Stimulated activated CD8-positive, alpha-beta memory T cell treated with anti-CD3 and anti-CD28 coated beads, Interleukin-7, amount 100 ng/mL, for 48 hours (primary cell): Measurements from ENCODE around the gene REPS2.

ENCODE experiments used
- DNase-seq, 2 donors: peaks; one replicate each; pipeline ENCODE4 v3.0.0-alpha.2; 2020; ENCODE audit warnings: low read depth in 1 of 2; ENCODE audit errors: extremely low read depth in 1 of 2

REPS2 gene

DNA sequence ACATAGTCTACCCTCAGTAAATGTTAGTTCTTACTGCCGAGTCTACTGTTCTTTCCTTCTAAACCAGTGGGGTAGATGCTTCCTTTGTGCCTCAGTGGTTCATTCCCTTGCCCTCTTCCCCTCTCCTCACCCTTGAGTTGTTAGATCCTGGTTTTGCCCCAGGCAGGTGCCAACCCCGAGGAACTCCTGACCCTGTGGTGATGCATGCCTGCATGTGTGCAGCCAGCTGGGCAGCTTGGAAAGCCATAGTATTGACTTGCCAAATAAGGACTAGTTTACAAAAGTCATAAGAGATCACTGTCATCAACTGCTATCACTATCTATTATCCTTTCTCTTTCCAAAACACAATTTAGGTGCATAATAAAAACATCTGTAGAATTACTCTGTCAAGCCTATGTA lies 50.9 kb downstream of the REPS2 start:
- no peak for DNase-seq

DNA sequence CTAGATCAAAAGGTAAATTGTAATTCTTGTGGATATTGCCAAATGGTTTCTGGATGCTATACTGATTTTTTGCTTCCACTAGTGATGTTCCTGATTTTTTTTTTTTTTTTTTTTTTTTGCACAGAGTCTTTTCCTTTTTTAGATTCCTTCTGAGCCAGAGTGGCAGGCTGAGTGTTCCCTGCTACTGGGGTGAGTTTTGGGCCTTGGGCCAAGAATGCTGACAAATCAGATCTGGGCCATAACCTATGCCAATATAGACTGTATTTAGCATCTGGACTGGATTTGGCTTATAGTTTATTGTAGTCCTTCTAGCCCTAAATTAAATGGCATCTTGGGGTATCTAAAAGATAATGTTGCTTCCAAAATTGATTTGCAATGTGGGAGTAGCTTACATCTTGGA lies 52.8 kb downstream of the REPS2 start:
- no peak for DNase-seq

DNA sequence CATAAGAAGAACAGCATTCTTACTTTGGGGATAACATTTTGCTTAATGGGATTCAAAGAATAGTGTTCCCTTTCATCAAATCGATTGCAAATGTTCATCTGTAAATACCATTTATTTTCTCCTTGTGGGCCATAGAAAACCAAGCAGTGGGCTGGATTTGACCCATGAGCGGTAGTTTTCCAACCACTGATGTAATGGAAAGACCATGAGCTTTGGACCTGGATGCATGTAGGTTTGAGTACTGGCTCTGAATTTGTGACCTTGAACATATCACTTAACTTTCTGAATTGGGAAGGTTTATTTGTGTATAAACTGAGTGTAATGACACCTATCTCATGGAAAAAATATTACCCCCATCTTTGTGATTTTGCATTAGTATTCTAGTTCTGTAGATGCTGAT lies 54.3 kb downstream of the REPS2 start:
- DNase-seq: no peak

DNA sequence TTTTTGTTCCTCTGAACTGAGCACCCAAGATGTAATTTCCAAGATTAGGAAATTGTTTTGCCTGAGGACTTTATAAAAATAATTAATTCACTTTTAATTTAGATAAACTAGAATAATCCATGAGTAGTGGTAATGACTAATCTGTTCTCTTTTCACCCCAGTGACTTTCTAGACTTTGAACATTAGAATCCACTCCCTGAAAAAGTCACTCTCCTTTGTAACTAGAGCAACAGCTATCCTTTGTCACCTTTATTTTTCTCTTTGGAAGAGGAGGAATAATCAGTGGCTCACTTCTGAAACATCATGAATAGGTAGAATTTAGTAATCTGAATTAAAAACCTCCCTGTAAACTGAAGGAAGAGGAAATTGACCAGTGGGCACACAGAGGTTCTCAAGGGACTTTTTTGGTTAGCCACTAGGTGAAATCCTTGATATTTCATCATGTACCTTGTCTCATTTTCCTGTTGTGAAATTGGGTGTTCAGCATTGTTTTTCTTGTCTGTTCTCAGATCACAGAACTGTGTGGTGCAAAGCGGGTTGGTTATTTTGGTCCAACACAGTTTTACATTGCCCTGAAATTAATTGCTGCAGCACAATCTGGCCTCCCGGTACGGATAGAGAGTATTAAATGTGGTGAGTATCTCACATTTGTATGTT lies 59.4 kb downstream of the REPS2 start:
- DNase-seq: no peak

DNA sequence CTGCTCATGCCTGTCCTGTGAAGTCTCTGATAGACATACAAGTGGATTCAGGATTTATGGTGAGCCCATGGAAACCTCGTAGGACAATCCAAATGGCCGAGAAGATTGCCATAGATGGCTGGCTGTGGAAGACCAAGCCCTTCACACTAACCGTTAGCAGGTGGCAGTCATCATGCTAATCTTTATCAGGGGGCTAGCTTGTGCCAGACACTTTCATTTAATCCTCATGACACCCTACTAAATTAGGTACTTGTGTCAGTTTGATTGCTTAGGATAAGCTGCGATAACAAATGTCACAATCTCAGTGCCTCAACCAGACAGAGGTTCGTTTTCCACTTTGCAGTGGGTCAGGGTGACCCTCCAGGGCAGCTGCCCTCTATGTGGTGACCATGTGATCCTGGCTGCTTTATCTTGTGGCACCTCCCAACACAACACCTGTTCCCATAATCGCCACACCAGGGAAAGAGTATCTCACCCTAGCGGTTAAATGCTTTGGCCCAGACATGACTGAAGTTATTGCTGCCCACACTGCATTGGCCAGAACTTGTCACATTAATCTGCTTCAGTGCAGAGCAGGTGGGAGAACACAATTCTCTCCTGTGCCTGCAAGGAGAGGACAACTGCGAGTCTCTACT lies 60.8 kb downstream of the REPS2 start:
- no peak for DNase-seq

DNA sequence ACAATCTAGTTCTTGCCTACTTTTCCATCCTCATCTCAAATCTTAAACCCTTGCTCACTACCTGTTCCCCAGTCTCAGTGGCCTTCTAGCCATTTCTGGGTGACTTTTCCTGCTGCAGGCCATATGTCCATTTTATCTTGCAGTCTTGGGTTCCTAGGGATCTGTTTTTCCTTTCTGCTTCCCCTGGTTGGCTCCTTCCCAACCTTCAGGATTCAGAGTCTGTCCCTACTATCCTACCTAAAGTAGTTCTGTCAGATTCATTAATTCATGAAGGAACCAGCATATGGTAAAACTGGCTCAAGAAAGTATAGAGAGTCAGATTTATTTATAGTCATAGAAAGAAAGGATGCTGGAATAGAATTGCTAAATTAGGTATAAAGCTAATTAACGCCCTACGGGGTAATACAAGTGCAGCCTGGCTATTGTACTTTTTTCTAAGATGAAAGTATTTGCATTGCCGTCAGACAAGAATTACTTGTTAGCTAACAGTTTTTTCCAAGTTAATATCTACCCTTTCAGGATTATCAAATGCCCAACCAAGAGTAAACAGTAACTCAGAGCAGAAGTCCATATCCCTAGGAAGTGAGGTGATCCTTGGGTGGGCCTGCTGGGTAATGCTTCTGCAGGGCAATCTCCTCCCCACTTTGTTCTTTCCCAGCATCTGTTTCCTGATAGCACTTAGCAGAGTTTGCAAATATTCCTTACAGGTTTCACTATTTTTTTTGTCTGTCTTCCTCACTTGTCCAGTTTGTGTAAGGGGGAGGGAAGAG lies 63.6 kb downstream of the REPS2 start:
- DNase-seq: no peak

DNA sequence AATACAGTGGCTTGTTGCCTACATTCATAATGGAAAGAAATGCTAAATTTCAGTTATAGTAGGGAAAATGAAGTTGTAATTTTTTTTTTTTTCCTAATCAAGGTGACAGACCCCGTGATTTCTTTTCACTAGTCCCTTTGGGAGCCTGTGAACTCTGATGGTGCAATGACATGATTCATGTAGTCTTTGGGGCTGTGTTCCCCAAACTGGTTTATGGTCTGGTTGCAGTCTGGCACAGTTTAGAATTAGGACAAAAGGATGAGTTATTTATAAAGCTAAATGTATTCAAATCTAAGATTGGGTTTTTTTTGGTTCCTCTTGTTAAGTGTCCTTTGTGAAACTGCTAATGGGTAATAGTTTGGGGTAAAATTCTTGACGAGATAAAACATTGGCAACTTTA lies 66.0 kb downstream of the REPS2 start:
- no peak for DNase-seq

DNA sequence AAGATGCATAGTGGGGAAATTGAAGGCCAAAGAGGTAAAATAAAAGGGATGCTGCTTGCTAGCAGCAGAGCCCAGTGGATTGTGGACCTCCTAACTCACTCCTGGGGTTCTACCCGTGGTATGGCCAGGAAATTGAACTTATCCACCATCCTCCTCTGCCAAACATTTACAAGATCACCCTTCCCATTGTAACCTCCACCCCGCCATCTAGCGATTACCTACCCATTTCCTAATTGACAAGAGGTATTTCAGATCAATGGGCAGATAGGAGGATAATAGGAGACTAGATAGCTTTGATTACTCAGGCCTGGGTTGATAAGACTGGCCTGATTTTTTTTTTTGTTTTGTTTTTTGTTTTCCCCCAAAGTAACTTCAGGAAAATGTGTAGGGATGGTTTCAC lies 67.8 kb downstream of the REPS2 start:
- no peak for DNase-seq

DNA sequence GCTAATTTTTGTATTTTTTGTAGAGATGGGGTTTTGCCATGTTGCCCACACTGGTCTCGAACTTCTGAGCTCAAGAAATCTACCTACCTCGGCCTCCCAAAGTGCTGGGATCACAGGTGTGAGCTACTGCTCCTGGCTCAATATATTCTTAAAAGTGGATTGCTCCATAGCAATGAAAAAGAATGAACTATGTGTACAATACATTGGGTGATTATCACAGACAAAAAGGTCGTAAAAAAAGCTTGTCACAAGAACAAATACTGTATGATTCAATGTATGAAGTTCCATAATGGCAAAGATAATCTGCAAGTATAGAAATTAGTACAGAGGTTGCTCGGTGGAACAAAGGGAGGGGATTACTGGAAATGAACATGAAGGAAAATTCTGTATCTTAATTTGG lies 70.7 kb downstream of the REPS2 start:
- DNase-seq: no peak

DNA sequence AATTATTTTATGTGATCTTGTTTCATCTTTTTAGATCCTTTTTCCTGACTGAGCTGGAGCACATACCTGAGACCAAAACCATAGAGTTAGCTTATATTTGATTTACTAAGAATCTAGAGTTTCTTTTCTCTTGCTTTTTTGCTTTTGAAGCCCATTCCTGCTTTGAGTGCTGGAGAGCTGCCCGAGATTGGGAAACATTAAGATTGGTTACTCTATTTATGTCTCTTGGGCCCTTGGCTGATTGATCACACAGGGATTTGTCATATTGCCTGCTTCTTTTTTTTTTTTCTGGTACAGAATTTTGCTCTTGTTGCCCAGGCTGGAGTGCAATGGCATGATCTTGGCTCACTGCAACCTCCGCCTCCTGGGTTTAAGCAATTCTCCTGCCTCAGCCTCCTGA lies 73.9 kb downstream of the REPS2 start:
- DNase-seq: no peak

DNA sequence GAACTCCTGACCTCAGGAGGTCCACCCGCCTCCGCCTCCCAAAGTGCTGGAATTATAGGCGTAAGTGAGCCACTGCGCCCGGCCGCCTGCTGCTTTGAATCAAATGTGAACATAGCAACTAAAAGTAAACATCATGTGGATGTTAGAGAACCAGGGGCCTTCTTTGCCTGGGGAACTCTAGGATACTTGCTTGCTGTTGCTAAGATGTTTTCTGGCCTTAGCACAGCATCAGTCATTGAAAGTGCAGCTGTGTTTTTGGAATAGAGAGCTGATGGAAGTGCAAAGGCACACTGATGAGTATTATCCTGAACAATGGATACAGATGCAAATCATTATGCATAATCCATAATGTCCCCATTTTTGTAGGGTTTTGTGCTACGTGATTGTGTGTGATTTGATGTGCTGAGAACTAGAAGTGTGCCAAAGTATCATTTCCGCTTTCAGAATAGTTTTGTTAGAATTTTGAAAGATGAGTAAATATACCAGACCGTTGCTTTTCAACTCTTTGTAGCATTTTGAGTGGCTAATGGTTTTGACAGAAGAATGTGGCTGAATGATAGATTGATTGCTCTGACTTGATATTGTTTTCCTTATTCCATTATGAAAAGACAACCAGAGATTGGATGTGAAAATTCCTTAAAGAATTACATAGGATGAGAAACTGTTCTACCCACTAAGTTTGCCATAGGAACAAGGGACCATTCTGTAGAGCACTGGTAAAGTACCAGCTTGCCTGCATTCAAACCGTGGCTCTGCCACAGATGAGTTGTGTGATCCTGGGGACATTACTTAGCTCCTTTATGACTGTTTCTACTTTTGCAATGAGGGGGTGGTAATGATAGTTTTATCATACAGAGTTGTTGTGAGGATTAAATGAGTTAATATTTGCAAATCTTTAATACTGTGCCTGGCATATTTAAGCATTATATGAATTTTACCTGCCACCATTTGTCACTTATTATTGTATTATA lies 74.7 kb downstream of the REPS2 start:
- DNase-seq: no peak

DNA sequence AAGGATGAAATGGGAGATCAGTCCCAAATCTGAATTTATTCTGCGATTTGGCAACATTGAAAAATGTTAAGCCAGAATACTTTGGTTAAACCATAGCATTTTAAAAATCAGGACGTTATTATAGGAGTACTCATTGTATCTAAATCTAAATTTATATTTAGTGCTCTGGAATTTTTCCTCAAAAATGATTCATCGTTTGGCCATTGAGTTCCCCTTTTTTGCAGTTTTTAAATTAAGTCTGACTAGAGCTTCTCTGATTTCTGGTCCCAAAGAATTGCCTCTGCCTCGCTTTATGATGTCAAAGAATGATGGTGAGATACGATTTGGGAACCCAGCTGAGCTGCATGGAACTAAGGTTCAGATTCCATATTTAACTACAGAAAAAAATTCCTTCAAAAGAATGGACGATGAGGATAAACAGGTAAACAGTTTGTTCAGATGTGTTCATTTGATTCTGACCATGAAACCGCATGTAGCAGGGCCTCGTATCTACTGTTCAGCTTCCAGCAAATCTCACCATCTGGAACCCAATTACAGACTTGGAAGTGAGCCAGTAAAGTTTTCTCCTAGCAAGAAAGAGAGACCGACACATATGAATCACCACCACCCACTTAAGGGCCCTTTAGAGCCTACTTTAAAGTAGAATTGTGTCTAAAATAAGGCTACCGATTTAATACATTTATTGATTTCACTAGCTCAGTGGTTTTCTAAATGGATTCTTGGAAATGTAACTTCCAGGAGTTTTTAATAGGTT lies 75.6 kb downstream of the REPS2 start:
- DNase-seq: no peak

DNA sequence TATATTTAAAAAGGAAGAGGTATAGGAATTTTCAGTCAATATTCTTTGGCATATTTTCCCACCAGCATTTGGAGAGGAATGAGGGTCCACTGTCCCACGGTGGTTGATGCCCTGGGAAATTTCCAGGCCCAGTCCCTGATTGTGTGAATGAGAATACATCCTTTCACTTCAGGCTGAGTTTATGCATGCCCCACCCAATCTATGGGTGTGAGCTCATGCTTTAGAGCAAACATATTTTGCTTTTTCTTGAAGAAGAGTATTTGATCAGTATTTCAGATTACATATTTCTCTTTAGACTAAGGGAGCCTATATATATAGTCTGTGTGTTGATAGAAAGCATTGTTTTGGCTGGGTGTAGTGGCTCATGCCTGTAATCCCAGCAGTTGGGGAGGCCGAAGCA lies 77.2 kb downstream of the REPS2 start:
- DNase-seq: no peak

DNA sequence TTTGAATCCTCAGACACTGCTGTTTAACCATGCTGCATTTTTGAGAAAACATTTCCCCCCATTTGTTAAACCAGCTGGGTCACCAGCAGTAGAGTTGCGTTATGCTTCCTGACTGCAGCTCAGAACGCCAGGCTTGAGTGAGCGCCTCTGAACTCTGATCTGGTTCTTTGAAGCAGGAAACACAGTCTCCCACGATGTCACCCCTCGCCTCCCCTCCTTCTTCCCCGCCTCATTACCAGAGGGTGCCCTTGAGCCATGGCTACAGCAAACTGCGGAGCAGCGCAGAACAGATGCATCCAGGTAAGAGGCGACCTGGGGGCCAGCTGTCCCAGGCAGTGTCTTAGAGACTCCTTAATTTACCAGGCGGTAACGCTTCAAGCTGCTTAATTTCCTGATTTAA lies 78.4 kb downstream of the REPS2 start:
- DNase-seq: no peak

DNA sequence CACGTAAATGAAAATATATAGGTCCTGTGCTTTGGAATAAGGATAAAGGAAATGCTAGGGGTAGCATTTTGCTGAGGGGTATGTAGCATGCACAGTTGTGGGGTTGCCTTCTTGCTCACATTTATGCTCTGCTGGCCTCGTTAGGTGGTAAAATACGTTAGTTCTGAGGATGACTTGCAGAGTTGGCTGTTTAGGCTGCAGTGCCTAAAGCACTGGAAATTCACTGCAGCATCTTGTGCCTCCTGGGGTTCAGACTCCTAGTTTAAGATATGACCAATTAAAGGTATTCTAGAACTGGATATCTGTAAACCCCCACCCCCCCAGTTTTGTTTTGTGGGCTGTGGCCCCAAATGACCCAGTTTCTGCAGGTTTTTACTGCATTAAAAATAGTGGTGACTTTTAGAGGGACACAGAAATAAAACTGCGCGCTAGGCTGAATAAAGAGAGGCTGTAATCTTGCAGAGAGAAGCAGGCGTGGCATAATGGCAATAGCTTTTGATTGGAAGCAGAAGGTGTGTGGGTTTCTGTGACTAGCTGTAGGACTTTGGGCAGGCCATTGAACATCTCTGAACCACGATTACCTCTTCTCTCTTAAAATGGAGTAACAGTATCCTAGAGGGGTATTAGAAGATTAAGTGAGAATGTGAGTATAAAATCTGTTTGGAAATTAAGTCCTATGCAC lies 79.3 kb downstream of the REPS2 start:
- DNase-seq: no peak

DNA sequence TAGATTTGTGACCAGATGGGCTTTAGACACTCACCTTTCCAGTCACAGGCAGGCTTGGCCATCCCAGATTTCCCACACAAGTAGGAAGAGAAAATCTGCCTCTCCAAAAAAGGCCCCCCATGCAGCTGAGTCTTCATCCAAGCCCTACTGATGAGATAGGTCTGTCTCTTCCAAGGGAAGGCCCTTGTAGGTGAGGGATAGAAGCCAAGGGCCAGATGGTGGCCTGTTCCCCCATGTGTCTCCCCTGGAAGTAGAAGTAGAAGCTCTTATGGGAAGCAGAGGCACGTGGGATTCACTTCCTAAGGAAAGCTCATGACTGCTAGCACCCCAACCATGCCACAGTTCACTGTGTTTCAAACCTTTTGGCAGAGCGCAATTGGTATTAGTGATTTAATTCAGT lies 81.5 kb downstream of the REPS2 start:
- no peak for DNase-seq

DNA sequence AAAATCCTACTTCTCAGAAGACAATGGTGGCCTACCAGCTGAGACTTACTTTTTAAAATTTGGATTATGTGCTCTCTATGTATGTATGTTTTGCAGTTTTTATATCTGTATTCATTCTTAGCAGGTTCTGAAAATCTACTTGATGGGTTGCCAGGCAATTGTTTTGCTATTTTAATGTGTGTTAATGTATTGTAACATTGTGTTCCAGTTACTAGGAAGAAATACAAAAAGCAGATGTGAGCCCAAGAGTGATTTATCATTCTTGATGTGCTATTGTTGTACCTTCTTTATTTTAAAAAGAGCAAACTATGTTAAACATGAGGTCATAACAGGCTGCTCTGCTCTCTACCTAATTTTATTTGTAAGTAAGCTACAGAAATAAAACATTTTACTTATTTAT lies 81.9 kb downstream of the REPS2 start:
- no peak for DNase-seq

DNA sequence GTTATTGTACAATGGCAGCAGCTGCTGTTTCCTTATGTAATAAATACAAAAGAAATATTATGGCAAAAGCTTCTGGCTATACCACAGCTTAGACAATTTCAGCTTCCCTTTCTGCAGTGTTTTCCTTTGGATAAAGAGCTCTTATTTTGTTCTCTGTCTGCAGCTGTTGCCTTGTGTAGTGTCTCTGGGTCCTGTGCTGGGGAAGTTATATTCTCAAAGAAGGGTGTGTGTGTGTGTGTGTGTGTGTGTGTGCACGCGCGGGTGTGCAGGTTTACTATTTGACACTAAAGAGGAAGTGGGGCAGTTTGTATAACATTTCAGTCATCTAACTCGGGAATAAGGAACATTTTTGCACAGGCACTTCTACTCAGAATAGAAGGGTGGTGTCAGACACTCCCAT lies 83.6 kb downstream of the REPS2 start:
- no peak for DNase-seq

DNA sequence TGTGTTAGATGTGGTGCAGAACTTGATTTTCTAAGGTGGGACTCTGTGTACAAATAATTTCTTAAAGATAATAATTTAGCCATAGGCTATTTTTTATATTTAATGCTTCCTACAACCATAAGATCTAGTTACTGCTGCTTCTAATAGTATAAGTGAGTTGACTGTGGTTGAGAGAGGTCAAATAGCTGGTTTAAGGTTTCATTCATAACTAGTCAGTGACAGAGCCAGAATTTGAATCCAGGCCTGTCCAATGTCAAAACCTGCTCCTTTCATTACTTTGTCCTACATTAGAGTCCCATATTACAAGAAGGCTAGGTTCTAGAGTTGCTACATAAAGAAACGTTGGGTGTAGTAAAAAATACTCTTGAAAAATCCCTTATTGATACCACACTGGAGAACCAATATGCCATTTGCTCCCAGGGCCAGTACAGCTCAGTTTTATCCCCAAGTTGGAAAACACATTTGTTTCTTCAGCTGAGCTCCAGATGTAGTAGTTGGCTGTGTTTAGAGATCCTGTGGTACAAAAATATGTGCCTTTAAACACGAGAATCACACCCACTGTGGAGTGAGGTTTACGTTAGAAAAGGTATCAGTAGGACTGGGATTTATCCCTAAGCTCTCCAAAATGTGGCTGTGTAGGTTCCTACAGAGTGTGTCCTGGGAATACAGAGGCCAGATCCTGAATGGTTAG lies 84.3 kb downstream of the REPS2 start:
- no peak for DNase-seq
